ENCODE data around the gene B3GALNT2. TPM values are rescaled to one million over a fixed set of nuclear protein-coding genes. Genes with fewer than 3 reads are reported as not detected.

The B3GALNT2 gene
- 32.8 and 39.4 TPM in 2 replicates for total RNA-seq (2012; rRNA removed)
- 9.5 and 11.0 TPM in 2 replicates for polyA plus RNA-seq (2012; rRNA removed)
- 4.2 and 4.9 TPM in 2 replicates for polyA plus RNA-seq (2012; cell fraction: cytosol; rRNA removed)
- polyA plus RNA-seq (2012; cell fraction: nucleus; rRNA removed; ENCODE audit: low replicate concordance): 4.3 and 13.1 TPM in 2 replicates
- Bru-seq, nascent RNA: percentile 79 among the genes with signal in this experiment
- BruChase-seq, experiment 1, labeled RNA remaining after a 6-hour chase: percentile 85 among the genes with signal in this experiment
- BruChase-seq, experiment 2, labeled RNA remaining after a 2-hour chase: percentile 80 among the genes with signal in this experiment
- long read RNA-seq, transcript B3GALNT2-202 (12 exons, 2,015 nt): major isoform, 18 of 36 reads
- long read RNA-seq, partial matches to known transcripts: 5 of 36 reads
- long read RNA-seq, other reads (novel, unspliced or antisense): 13 of 36 reads

DNA sequence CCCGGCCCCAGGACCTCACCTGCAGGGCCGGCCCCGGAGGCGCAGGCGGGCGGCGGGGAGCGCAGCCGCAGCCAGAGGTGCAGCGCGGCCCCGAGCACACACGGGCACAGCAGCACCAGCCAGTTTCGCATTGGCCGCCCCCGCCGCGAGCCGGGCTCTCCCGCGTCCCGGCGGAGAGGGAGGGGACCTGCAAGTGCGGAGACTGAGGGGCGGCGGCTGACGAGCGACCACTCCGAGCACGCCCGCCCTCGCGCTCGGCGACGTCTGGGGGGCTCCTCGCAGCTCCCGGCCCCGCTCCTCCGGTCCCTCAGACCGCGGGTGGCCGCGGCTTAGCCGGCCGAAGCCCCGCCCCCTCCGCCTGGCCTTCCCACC, at the start of gene B3GALNT2:
TSS of gene B3GALNT2 (minus strand) at position 331 of the 372 bp plus-strand sequence. CDS start at position 131, 200 bp downstream.
- Histone ChIP-seq H2AFZ (replicated peaks; ENCODE audit: low read length, poor library complexity) (peak within 1 kb of the TSS; percentile 99), H3K23ac (ENCODE audit: low read depth, low read length) (peak within 1 kb of the TSS; percentile 98), H4K91ac (ENCODE audit: insufficient read depth, low read depth, low read length) (peak within 1 kb of the TSS; percentile 96), H3K14ac (replicated peaks; ENCODE audit: low read depth, low read length) (peak within 1 kb of the TSS; percentile 96), H4K20me1 (ENCODE audit: insufficient read depth, low read length) (peaks cover 16% of the 10 kb centered on the region; the same call in 1 of the 2 replicates), H4K8ac (ENCODE audit: low read depth in 2 of 2, low read length in 2 of 2) (peak within 1 kb of the TSS; percentile 31 to 93), H3K56ac (ENCODE audit: extremely low read depth, insufficient read depth, low read length) (peak within 1 kb of the TSS; percentile 88), H3K27me3 (ENCODE audit: control insufficient read depth, insufficient read depth, low read length) (no peaks in the 10 kb centered on the region), H3K4me2 (ENCODE audit: low read depth, low read length) (peak within 1 kb of the TSS; percentile 98), H3K9ac (ENCODE audit: low read depth, low read length) (peak within 1 kb of the TSS; percentile 92), H2BK15ac (ENCODE audit: low read depth, low read length) (peak within 1 kb of the TSS; percentile 80; the same call in 2 of the 3 replicates), H4K5ac (ENCODE audit: low read depth, low read length) (peak within 1 kb of the TSS; percentile 52; the same call in 1 of the 2 replicates), H3K79me1 (ENCODE audit: low read depth in 1 of 2, low read length in 2 of 2) (peaks cover 13 to 30% of the 10 kb centered on the region in 2 experiments; a peak in 3 of 4 replicates), H2BK20ac (ENCODE audit: low read depth, low read length) (peak within 1 kb of the TSS; percentile 75), H2BK120ac (ENCODE audit: low read depth, low read length) (peak within 1 kb of the TSS; percentile 91), H3K18ac (ENCODE audit: low read depth, low read length) (peak within 1 kb of the TSS; percentile 69), H3K4me1 (ENCODE audit: control insufficient read depth, insufficient read depth, low read length) (peaks cover 2% of the 10 kb centered on the region; the same call in 1 of the 2 replicates), H2BK5ac (ENCODE audit: low read depth, low read length, poor library complexity, severe bottlenecking) (peak within 1 kb of the TSS; percentile 91), H3K9me1 (ENCODE audit: insufficient read depth, low read length) (no peaks in the 10 kb centered on the region), H3K4ac (ENCODE audit: low read depth, low read length) (peak within 1 kb of the TSS; percentile 97), H2AK5ac (ENCODE audit: low read depth, low read length) (no peak within 1 kb of the TSS), H3K27ac (ENCODE audit: insufficient read depth, low read length) (peak within 1 kb of the TSS; percentile 88), H3K4me3 (ENCODE audit: insufficient read depth, low read depth, low read length) (peak within 1 kb of the TSS; percentile 75), H3K36me3 (ENCODE audit: control insufficient read depth, insufficient read depth, low read length) (no peaks in the 10 kb centered on the region), H3K9me3 (ENCODE audit: control insufficient read depth, insufficient read depth, low read length) (no peaks in the 10 kb centered on the region), H2AK9ac (replicated peaks; ENCODE audit: low read depth, low read length, poor library complexity) (peak within 1 kb of the TSS; percentile 97)
- ChIA-PET POLR2A (ENCODE audit: unreplicated experiment) (no interaction called here), CTCF (interaction anchor here (1.0 to 1.6 kb wide), 3 partner anchors 13 to 468 kb away, joined by 3 to 7 read pairs (median 5); no protein-coding TSS in a partner anchor)
- DNase-seq (no peak), ATAC-seq (ENCODE audit: low read depth) (peak; percentile 56)
- intact Hi-C loops (cut with micrococcal nuclease) (loop anchor here (2.0 to 5.0 kb wide), 2 partner anchors 252 to 279 kb away; no protein-coding TSS in a partner anchor), dilution Hi-C loops (cut with HindIII; ENCODE audit: low sequenced_read_pairs, unreplicated experiment) (no loop called here), in situ Hi-C loops (cut with MboI; ENCODE audit: low sequenced_read_pairs) (no loop called here)
- WGBS, 2 experiments (ENCODE audit: extremely low coverage in 2 of 2, insufficient read length in 1 of 2): 0% methylated on average over 1 of the region's 48 CpGs; no CpG with 5 or more reads in 1 of the 2 experiments
- TF ChIP-seq RCOR1 (IDR thresholded peaks at IDR 0.05; ENCODE audit: insufficient replicate concordance, low read length): no peak
- TF ChIP-seq CEBPB (IDR thresholded peaks at IDR 0.05; ENCODE audit: low read depth, low read length): no peak
- TF ChIP-seq NFE2L2 (IDR thresholded peaks at IDR 0.05; ENCODE audit: low read depth, low read length): no peak
- no TSS peak for BruUV-seq (replicated peaks)

All from IMR-90 (cell line).